ENCODE results near the gene C8B.

The C8B gene

GRCh38 chr1:56881417-56881816 lies 84.4 kb downstream of the C8B start:
- no peaks in the 10 kb centered on the region for H3K36me3 ChIP-seq (ENCODE audit: control insufficient read depth, low read length)
- H3K27me3 ChIP-seq (ENCODE audit: control insufficient read depth, low read length) = no peaks in the 10 kb centered on the region
- H3F3A ChIP-seq (ENCODE audit: control insufficient read depth, insufficient read depth) = no peaks in the 10 kb centered on the region
- no peaks in the 10 kb centered on the region for H3K9me2 ChIP-seq (replicated peaks; ENCODE audit: control insufficient read depth, low read length)
- H3K27ac ChIP-seq (ENCODE audit: low read depth, low read length) = no peak overlapping the region
- no peak overlapping the region for H3K4me2 ChIP-seq (ENCODE audit: low read length)
- no peaks in the 10 kb centered on the region for H3K79me2 ChIP-seq (ENCODE audit: control insufficient read depth, low read length)
- TF ChIP-seq EZH2phosphoT487 (IDR thresholded peaks at IDR 0.05; ENCODE audit: borderline replicate concordance, low read length) = no peak
- TF ChIP-seq, protein P1, sequence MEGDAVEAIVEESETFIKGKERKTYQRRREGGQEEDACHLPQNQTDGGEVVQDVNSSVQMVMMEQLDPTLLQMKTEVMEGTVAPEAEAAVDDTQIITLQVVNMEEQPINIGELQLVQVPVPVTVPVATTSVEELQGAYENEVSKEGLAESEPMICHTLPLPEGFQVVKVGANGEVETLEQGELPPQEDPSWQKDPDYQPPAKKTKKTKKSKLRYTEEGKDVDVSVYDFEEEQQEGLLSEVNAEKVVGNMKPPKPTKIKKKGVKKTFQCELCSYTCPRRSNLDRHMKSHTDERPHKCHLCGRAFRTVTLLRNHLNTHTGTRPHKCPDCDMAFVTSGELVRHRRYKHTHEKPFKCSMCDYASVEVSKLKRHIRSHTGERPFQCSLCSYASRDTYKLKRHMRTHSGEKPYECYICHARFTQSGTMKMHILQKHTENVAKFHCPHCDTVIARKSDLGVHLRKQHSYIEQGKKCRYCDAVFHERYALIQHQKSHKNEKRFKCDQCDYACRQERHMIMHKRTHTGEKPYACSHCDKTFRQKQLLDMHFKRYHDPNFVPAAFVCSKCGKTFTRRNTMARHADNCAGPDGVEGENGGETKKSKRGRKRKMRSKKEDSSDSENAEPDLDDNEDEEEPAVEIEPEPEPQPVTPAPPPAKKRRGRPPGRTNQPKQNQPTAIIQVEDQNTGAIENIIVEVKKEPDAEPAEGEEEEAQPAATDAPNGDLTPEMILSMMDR (IDR thresholded peaks at IDR 0.05; ENCODE audit: low read depth, low read length, poor library complexity, severe bottlenecking) = no peak
- no peaks in the 10 kb centered on the region for H4K20me1 ChIP-seq (ENCODE audit: control insufficient read depth, insufficient read depth, low read depth, low read length)
- H3K9me3 ChIP-seq (ENCODE audit: control insufficient read depth, insufficient read depth, low read length) = no peaks in the 10 kb centered on the region
- no peaks in the 10 kb centered on the region for H3K4me1 ChIP-seq (ENCODE audit: control insufficient read depth, low read length)
- H3K4me3 ChIP-seq (ENCODE audit: low read length) = no peak overlapping the region

DNA sequence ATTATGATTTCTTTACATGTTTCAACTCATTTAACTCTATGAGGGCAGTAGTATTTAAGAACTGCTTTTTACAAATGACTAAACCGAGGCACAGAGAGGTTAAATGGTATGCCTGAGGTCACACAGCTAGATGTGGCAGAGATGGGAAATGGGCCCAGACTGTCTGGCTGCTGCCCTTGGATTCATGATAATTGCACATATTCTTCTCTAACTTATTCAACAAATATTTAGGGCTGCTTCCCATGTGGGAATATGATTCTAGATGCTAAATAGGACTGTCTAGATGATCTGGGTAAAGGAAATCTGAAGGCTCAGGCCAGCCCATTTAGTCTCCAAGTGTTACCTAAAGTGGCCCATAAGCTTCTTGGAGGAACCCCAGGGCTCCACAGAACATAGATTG lies 85.0 kb downstream of the C8B start:
- H3K27me3 ChIP-seq (ENCODE audit: control insufficient read depth, low read length) = no peaks in the 10 kb centered on the region
- H3K9me2 ChIP-seq (replicated peaks; ENCODE audit: control insufficient read depth, low read length) = no peaks in the 10 kb centered on the region
- TF ChIP-seq, protein P1 (IDR thresholded peaks at IDR 0.05; ENCODE audit: low read depth, low read length, poor library complexity, severe bottlenecking) = no peak
- TF ChIP-seq EZH2phosphoT487 (IDR thresholded peaks at IDR 0.05; ENCODE audit: borderline replicate concordance, low read length) = no peak
- H3K79me2 ChIP-seq (ENCODE audit: control insufficient read depth, low read length) = no peaks in the 10 kb centered on the region
- H3K36me3 ChIP-seq (ENCODE audit: control insufficient read depth, low read length) = no peaks in the 10 kb centered on the region
- H3K9me3 ChIP-seq (ENCODE audit: control insufficient read depth, insufficient read depth, low read length) = no peaks in the 10 kb centered on the region
- no peak overlapping the region for H3K4me3 ChIP-seq (ENCODE audit: low read length)
- H4K20me1 ChIP-seq (ENCODE audit: control insufficient read depth, insufficient read depth, low read depth, low read length) = no peaks in the 10 kb centered on the region
- no peak overlapping the region for H3K27ac ChIP-seq (ENCODE audit: low read depth, low read length)
- no peaks in the 10 kb centered on the region for H3F3A ChIP-seq (ENCODE audit: control insufficient read depth, insufficient read depth)
- no peaks in the 10 kb centered on the region for H3K4me1 ChIP-seq (ENCODE audit: control insufficient read depth, low read length)
- no peak overlapping the region for H3K4me2 ChIP-seq (ENCODE audit: low read length)

Measured in DOHH2 (cell line).